Fibroblast of upper back skin (primary cell): ENCODE measurements around the gene SLC25A21.

Source experiments
- DNase-seq: peaks from one replicate; pipeline ENCODE4 v3.0.0-alpha.2; 2013

Gene SLC25A21

GRCh38 chr14:36857136-36857535, 315.3 kb downstream of the SLC25A21 start:
- no peak for DNase-seq

DNA sequence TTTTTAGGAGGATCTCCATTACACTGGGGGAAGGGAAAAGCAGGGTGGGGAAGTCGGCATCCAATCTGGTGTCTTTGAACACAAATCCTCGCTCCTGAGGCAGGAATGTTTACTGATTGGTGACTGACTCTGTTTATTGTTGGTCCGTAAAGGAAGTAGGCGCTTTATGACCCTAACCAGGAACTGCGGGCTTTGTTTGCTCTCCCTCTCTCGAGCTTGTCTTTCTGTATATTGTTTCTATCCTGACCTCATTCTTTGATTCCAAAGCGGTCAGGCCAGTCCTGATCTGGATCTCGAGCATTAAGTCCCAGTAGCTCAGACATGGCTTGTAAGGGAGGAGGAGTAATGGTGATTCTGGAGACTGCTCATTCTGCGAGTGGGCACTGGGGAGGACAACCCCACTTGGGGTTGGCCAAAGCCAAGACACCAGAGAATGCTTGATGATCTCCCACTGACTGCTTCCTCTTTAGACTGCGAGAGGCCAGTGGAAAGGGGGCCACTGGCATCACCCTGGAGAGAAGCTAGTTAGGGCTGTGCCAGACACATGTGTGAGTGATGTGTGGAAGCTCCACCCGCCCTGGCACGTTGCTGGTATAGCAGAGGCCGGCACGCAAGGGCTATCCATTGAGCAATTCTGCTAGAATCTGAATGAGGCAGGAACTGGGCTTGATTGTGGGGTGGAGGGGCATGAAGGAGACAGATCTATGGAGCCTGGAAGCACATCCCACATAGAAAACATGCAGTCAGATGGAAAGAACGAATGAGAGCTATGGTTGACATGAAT, 316.1 kb downstream of the SLC25A21 start:
- DNase-seq = no peak

GRCh38 chr14:36855396-36855795, 317.0 kb downstream of the SLC25A21 start:
- DNase-seq = no peak

GRCh38 chr14:36852981-36853691, 319.3 kb downstream of the SLC25A21 start:
- DNase-seq = no peak

GRCh38 chr14:36848213-36848612, 324.2 kb downstream of the SLC25A21 start:
- no peak for DNase-seq

DNA sequence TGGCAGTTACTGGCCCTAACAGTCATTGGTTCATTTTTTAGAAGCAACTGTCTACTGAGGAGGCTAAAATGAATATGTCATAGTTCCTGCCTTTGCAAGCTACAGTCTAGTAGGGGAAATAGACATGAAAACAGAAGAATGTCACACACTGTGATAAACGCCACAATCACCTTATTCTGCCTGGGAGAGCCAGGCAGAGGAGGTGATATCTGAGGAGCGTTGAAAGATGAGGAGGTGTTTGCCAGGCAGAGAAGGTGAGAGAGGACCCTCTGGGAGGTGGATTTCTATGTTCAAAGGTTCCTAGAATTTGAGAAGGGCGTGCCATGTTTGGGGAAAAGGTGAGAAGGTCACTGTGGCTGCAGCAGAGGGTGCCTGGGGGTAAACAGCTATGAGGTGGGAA, 325.0 kb downstream of the SLC25A21 start:
- no peak for DNase-seq

- DNase-seq = peak; percentile 4
These were observed 326.9 kb downstream of the SLC25A21 start for GRCh38 chr14:36845356-36846012.

DNA sequence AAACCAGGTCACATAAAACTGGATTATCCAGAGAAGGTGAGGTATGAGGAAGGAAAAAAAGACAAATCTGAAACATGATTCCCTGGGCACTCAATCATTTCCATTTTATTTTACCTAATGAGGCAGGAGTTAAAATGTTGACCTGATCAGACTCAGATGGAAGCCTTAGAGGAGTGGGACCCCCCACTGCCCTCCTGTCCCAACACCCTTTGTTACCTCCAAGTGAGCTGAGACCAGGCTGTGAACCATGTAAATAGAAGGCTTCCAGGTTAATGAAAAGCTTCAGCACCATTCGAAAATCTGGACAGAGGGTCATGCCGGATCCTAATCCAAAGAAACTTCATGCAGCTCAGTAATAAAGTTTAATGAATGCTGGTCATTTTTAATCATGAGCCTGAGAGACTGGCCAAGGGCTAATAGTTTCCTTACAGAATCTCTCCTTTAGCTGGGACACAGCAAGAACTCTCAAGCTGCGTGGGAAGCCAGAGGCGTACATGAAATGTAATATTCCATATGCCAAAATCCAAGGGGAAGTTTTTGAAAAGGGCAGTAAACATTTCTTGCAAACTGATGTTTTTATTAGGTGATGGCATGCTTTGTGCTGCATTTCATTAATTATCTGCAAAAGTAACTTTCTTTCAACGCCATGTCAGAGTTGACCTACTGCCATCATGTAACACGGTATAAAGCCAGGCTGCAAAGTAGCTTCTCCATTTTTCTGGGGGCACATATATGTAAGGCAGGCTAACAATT, 327.8 kb downstream of the SLC25A21 start:
- DNase-seq = no peak

- DNase-seq = no peak
These were observed 329.0 kb downstream of the SLC25A21 start for GRCh38 chr14:36843410-36843809.

DNA sequence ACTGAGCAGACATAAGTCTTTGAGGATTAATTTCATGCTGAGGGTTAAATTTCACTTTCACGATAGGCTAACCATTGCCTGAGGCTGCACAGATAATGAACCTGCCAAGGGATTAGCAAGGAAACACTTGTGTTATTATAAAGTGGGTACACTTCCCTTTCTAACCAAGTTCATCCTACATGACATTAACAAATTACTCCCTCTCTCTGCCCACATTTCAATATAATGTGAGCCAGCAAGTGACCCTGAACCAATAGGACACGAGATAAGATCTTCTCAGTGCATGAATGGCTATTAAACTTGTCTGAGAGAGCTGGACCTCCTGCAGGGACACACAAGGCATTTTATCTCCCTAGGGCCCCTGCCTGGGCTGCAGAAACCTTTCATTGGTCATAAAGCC, 337.3 kb downstream of the SLC25A21 start:
- DNase-seq = no peak

- no peak for DNase-seq
These were observed 338.1 kb downstream of the SLC25A21 start for GRCh38 chr14:36834293-36834692.

- DNase-seq = no peak
These were observed 342.9 kb downstream of the SLC25A21 start for GRCh38 chr14:36829547-36829946.

- no peak for DNase-seq
These were observed 344.5 kb downstream of the SLC25A21 start for GRCh38 chr14:36827861-36828260.

GRCh38 chr14:36826614-36827013, 345.8 kb downstream of the SLC25A21 start:
- DNase-seq = no peak

DNA sequence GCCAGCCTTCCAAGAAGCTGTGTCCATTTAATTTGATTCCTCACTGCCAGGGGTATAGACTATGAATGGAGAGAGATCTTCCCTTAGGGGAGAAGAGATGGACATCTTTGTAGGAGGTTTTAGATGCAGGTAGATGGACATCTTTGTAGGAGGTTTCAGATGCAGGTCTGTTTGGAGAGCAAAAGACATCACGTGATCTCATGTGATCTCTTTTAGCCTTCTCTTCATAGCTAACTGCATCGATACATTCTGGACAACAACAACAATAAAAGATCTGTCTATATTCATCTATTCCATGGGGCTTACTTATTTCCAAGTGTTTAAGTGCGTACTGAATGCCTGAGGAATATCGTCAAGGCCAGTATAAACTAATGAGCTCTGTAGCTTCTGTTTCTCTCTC, 347.6 kb downstream of the SLC25A21 start:
- no peak for DNase-seq

DNA sequence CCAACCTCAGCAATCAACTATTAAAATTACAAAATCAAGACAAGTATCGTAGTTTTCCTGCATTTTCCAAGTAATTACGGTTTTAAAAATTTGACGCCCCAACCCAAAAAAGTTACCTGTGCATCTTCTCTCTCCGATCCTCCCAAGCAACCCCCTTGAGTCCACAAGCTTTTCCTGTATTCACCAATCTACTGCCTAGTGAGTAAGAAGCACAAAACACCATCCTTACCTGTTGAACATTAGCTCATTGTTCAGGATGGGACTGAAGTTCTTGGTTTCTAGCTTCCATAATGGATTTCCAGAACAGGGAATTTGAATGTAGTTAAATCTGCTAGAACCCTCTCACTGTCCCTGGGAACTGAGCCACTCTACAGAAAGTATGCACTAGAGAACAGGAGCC, 348.8 kb downstream of the SLC25A21 start:
- no peak for DNase-seq

GRCh38 chr14:36822685-36823084, 349.7 kb downstream of the SLC25A21 start:
- DNase-seq = no peak

DNA sequence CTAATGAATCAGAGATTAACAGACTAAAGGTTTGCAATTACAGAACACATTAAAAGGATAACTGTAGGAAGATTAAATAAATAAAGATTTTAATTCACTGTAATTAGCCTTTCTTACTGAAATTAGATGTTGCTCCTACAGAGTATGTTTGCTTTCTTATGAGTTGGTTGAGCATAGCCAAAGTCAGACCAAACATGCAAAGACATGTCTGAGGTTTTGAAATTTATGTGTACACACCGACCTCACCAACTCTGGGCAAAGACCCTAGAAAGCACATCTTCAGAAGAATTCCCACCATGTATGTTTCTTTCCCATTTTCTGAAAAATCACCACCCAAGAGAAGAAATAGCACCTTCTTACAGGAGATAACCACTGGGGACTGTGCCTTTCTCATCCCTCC, 351.5 kb downstream of the SLC25A21 start:
- DNase-seq = no peak

- no peak for DNase-seq
These were observed 352.2 kb downstream of the SLC25A21 start for GRCh38 chr14:36820111-36820709.

DNA sequence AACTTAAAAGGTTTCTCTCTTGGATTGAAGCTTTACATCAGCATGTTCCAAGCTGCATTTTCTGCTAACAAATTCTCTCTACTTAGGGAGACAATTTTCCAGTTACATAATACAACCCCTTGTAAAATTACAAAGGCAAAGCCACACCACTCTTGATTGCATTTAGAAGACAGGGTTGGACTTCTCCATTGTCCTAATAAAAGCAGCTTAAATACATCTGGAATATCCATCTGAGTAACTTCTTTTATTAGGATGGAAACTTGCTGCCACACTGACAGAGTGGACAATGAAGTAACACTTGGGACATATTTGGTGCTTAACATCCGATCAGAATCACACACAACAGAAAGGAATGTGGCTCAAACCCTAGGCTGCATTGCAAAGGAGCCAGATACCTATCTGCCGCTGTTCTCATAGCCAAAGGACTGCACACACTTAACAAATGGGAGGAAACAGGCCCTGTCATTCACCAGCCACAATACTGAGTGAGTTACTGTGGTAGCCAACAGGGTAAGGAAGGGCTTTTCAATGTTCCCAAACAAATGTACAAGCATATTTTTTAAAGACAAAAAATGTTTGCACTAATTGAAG, 353.5 kb downstream of the SLC25A21 start:
- peak; percentile 34 for DNase-seq

- no peak for DNase-seq
These were observed 354.2 kb downstream of the SLC25A21 start for GRCh38 chr14:36818246-36818645.
